NCI-H2171 (cell line): Measurements from ENCODE around the gene HJV.
A peak's percentile ranks its signal among the peaks of the same experiment; 100 is the strongest.

Experiments used
- DNase-seq: peaks from one replicate; lab custom pipeline; 2025; lab: John Stamatoyannopoulos, UW

The HJV gene

GRCh38 chr1:145977486-145978470 lies 43.8 kb downstream of the HJV start:
- peak; percentile 70 for DNase-seq

GRCh38 chr1:145977016-145977415 lies 44.5 kb downstream of the HJV start:
- DNase-seq: no peak

- DNase-seq: no peak
These were observed 46.3 kb downstream of the HJV start for GRCh38 chr1:145975216-145975615.

- DNase-seq: no peak
These were observed 46.8 kb downstream of the HJV start for GRCh38 chr1:145974721-145975120.

- no peak for DNase-seq
These were observed 49.0 kb downstream of the HJV start for GRCh38 chr1:145972580-145972979.
